PC-9 (cell line): ENCODE data around the gene KCNMB1.

ENCODE experiments used
- CTCF ChIP-seq: fragments of 200-600 bp; sonication (generic); conservative IDR thresholded peaks from 2 replicates; pipeline ENCODE4 v1.6.1; 2017; ENCODE audit warnings: mixed run types, antibody characterized with exemption, mild to moderate bottlenecking, moderate library complexity
- EZH2 ChIP-seq: fragments of 200-600 bp; sonication (generic); IDR thresholded peaks from 2 replicates; pipeline ENCODE4 v1.8.0; 2017; ENCODE audit warnings: antibody characterized with exemption, low read depth

DNA sequence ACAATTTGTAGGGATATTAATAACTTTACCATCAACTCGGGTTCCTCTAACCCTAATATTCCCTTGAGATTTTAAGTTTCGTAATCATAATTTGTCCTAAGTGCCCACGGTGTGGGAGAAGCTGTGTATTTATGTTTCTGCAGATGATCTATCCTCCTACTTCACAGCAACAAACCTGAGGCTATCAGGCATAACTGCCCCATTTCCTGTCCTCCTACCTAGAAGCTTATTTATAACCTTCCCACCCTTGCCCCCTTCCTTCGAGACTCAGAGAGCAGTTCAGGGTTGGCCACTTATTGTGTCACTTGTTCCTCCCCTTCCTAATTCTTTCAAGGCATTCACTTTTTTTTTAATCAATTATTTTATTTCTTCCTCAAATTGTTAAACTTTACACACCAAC lies 62.0 kb downstream of the KCNMB1 start:
- TF ChIP-seq CTCF (no peak), EZH2 (no peak)
